SK-N-SH (cell line): ENCODE data around the gene AKAP6. TPM values are rescaled to one million over a fixed set of nuclear protein-coding genes. Genes with fewer than 3 reads are reported as not detected.

ENCODE experiments used
- CTCF ChIA-PET: fragments of 300-600, 350-600 bp; formaldehyde crosslinking; extraction: SDS; loops from one replicate; lab custom pipeline; 2021; lab: Yijun Ruan, JAX
- POLR2A ChIA-PET: fragments of 350-600 bp; sonication (Branson Sonifier 250); formaldehyde crosslinking; extraction: SDS; loops from one replicate; lab custom pipeline; 2020; ENCODE audit warnings: antibody characterized with exemption, inconsistent platforms; lab: Yijun Ruan, JAX
- DNase-seq: peaks from one replicate; pipeline ENCODE4 v3.0.0; 2012
- H2AFZ ChIP-seq: fragments of 200-600 bp; sonication (generic); 2 replicates; pipeline ENCODE4 v1.8.1; 2016; ENCODE audit warnings: antibody characterized with exemption, mild to moderate bottlenecking, low read depth
- H3F3A ChIP-seq: fragments of 200-600 bp; sonication (generic); replicated peaks from 2 replicates; pipeline ENCODE3; 2016; ENCODE audit warnings: antibody characterized with exemption, mild to moderate bottlenecking; ENCODE audit not compliant: insufficient read depth
- H3K27ac ChIP-seq, 2 experiments: fragments of 200-500 bp in 1 of 2; fragments of 200-600 bp in 1 of 2; sonication (Bioruptor generic) in 1 of 2; sonication (generic), shearing (Covaris generic) in 1 of 2; 2 replicates each; pipeline versions ENCODE4 v1.5.1 to v1.6.1; 2014 to 2016; ENCODE audit warnings: low read depth in 2 of 2, inconsistent platforms in 1 of 2, low read length in 1 of 2, mild to moderate bottlenecking in 1 of 2, mixed read lengths in 1 of 2
- H3K27me3 ChIP-seq: fragments of 200-600 bp; sonication (generic), shearing (Covaris generic); 2 replicates; pipeline ENCODE4 v1.6.1; 2016; ENCODE audit warnings: mixed run types; ENCODE audit not compliant: insufficient read depth
- H3K36me3 ChIP-seq, 2 experiments: fragments of 200-500 bp in 1 of 2; fragments of 200-600 bp in 1 of 2; sonication (Bioruptor generic) in 1 of 2; sonication (generic) in 1 of 2; replicated peaks in 1 of 2; 2 replicates each; pipeline versions ENCODE3 to v1.5.1; 2014 to 2016; ENCODE audit warnings: low read length in 1 of 2, mild to moderate bottlenecking in 1 of 2; ENCODE audit not compliant: insufficient read depth in 2 of 2, control insufficient read depth in 1 of 2
- H3K4me1 ChIP-seq, 2 experiments: fragments of 200-500 bp in 1 of 2; fragments of 200-600 bp in 1 of 2; sonication (Bioruptor generic) in 1 of 2; sonication (generic), shearing (Covaris generic) in 1 of 2; 2 replicates each; pipeline versions ENCODE4 v1.5.1 to v1.6.1; 2014 to 2016; ENCODE audit warnings: low read depth in 1 of 2, low read length in 1 of 2, mixed run types in 1 of 2; ENCODE audit not compliant: insufficient read depth in 2 of 2, control insufficient read depth in 1 of 2
- H3K4me2 ChIP-seq: fragments of 200-600 bp; sonication (generic), shearing (Covaris generic); 2 replicates; pipeline ENCODE4 v1.6.1; 2017; ENCODE audit warnings: mixed run types
- H3K4me3 ChIP-seq, 2 experiments: fragments of 200-500 bp in 1 of 2; fragments of 200-600 bp in 1 of 2; sonication (Bioruptor generic) in 1 of 2; sonication (generic), shearing (Covaris generic) in 1 of 2; 2 replicates each; pipeline versions ENCODE4 v1.5.1 to v1.8.1; 2014 to 2016; ENCODE audit warnings: low read depth in 2 of 2, inconsistent platforms in 1 of 2, low read length in 1 of 2, mild to moderate bottlenecking in 1 of 2, mixed read lengths in 1 of 2, moderate library complexity in 1 of 2
- H3K79me2 ChIP-seq: fragments of 200-600 bp; sonication (generic); 2 replicates; pipeline ENCODE4 v1.8.1; 2017; ENCODE audit warnings: mild to moderate bottlenecking; ENCODE audit not compliant: insufficient read depth
- H3K9ac ChIP-seq: fragments of 200-600 bp; sonication (generic); 2 replicates; pipeline ENCODE4 v1.6.1; 2017; ENCODE audit warnings: mixed run types
- H3K9me2 ChIP-seq: fragments of 200-600 bp; sonication (generic); 2 replicates; pipeline ENCODE4 v1.6.1; 2017; ENCODE audit warnings: mixed run types
- H3K9me3 ChIP-seq: fragments of 200-600 bp; sonication (generic); 2 replicates; pipeline ENCODE4 v1.6.1; 2017; ENCODE audit warnings: mixed run types, mild to moderate bottlenecking, moderate library complexity
- H4K20me1 ChIP-seq: fragments of 200-600 bp; sonication (generic); 2 replicates; pipeline ENCODE4 v1.6.1; 2017; ENCODE audit warnings: mild to moderate bottlenecking, mixed run types; ENCODE audit not compliant: insufficient read depth
- EZH2phosphoT487 ChIP-seq: fragments of 200-600 bp; sonication (generic); IDR thresholded peaks from 2 replicates; pipeline ENCODE4 v1.6.1; 2017; ENCODE audit warnings: low read depth, mixed run types, mild to moderate bottlenecking, antibody characterized with exemption, moderate library complexity, borderline replicate concordance
- FOSL2 ChIP-seq: IDR thresholded peaks from 2 replicates; pipeline ENCODE4 v1.4.0; 2012; ENCODE audit warnings: low read depth, mild to moderate bottlenecking, moderate library complexity, borderline replicate concordance
- FOXJ3 ChIP-seq: sonication (generic); formaldehyde crosslinking; IDR thresholded peaks from 2 replicates; pipeline ENCODE4 v1.5.1; 2020; ENCODE audit warnings: mild to moderate bottlenecking, missing genetic modification reagents
- GATA2 ChIP-seq: sonication (generic); formaldehyde crosslinking; IDR thresholded peaks from 2 replicates; pipeline ENCODE4 v1.5.0; 2020; ENCODE audit warnings: mild to moderate bottlenecking, missing genetic modification reagents
- MXI1 ChIP-seq: IDR thresholded peaks from 2 replicates; pipeline ENCODE4 v1.6.1; 2012; ENCODE audit warnings: mild to moderate bottlenecking, low read depth, low read length, improper control_type of control experiment
- NFIC ChIP-seq: IDR thresholded peaks from 2 replicates; pipeline ENCODE4 v1.4.0; 2012; ENCODE audit warnings: borderline replicate concordance
- NRF1 ChIP-seq: IDR thresholded peaks from 2 replicates; pipeline ENCODE4 v1.6.1; 2012; ENCODE audit warnings: low read depth, mild to moderate bottlenecking, low read length
- POLR2AphosphoS5 ChIP-seq: IDR thresholded peaks from 2 replicates; pipeline ENCODE4 v1.6.1; 2012; ENCODE audit warnings: low read depth, low read length
- TAF1 ChIP-seq: IDR thresholded peaks from 2 replicates; pipeline ENCODE4 v1.6.1; 2012; ENCODE audit warnings: low read depth, mild to moderate bottlenecking, low read length, moderate library complexity, borderline replicate concordance
- WGBS: methylation state at CpG from one replicate; pipeline ENCODE4 v1.1.6; 2017; ENCODE audit warnings: low lambda C conversion rate; 5-methylcytosine and 5-hydroxymethylcytosine counted together
- polyA plus RNA-seq, 3 experiments: library from polyadenylated mRNA; depleted of rRNA; stranded (reverse); fragments of >200 nt; gene quantifications; 2 replicates each; pipeline ENCODE4 v1.2.3, GENCODE V29; 2012
- TF ChIP-seq, protein P1 (sequence below): fragments of 150-350 bp; IDR thresholded peaks from 2 replicates; pipeline ENCODE4 v1.6.1; 2017; ENCODE audit warnings: antibody characterized with exemption, low read length, low read depth, borderline replicate concordance
- TF ChIP-seq, protein P2 (sequence below): IDR thresholded peaks from 2 replicates; pipeline ENCODE4 v1.4.0; 2012; ENCODE audit warnings: low read depth
- TF ChIP-seq, protein P3 (sequence below): IDR thresholded peaks from 2 replicates; pipeline ENCODE4 v1.4.0; 2012; ENCODE audit warnings: low read depth, borderline replicate concordance
- TF ChIP-seq, protein P4 (sequence below): fragments of 150-350 bp; IDR thresholded peaks from 2 replicates; pipeline ENCODE4 v1.6.1; 2016; ENCODE audit warnings: mild to moderate bottlenecking, low read depth, low read length
- TF ChIP-seq, protein P5 (sequence below): IDR thresholded peaks from 2 replicates; pipeline ENCODE4; 2012

AKAP6 gene
- polyA plus RNA-seq, 1 of the 3 experiments (the other 2 are of a cell fraction): 1.7 TPM

DNA sequence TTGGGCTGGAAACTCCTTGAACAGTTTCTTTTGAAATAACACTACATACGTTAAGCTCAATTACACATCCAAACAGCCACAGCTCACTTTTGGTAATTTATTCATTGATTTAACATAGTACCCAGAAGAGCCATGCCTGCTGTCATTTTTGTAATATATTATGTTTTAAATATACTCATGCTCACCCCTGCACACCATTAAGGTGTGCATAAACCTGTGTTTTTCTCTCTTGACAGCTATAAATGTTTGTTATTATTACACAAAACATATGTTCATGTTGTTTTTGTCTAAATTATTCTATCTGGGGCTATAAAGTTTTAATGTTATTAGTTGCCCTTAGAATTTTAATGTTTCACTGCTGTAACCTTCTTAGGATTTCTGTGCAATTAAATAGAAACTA is 296.1 kb downstream of the AKAP6 start:
- TF ChIP-seq, protein P1, sequence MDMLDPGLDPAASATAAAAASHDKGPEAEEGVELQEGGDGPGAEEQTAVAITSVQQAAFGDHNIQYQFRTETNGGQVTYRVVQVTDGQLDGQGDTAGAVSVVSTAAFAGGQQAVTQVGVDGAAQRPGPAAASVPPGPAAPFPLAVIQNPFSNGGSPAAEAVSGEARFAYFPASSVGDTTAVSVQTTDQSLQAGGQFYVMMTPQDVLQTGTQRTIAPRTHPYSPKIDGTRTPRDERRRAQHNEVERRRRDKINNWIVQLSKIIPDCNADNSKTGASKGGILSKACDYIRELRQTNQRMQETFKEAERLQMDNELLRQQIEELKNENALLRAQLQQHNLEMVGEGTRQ: no peak
- no peak for TF ChIP-seq FOXJ3 (CRISPR knock-in tag)
- TF ChIP-seq GATA2: no peak
- TF ChIP-seq NRF1: no peak
- TF ChIP-seq TAF1: no peak
- TF ChIP-seq EZH2phosphoT487: no peak
- TF ChIP-seq, protein P2, sequence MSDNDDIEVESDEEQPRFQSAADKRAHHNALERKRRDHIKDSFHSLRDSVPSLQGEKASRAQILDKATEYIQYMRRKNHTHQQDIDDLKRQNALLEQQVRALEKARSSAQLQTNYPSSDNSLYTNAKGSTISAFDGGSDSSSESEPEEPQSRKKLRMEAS: no peak
- no peak for TF ChIP-seq FOSL2
- TF ChIP-seq MXI1: no peak
- TF ChIP-seq POLR2AphosphoS5: no peak
- TF ChIP-seq NFIC: no peak
- TF ChIP-seq, protein P3, sequence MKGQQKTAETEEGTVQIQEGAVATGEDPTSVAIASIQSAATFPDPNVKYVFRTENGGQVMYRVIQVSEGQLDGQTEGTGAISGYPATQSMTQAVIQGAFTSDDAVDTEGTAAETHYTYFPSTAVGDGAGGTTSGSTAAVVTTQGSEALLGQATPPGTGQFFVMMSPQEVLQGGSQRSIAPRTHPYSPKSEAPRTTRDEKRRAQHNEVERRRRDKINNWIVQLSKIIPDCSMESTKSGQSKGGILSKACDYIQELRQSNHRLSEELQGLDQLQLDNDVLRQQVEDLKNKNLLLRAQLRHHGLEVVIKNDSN: no peak
- TF ChIP-seq, protein P4, sequence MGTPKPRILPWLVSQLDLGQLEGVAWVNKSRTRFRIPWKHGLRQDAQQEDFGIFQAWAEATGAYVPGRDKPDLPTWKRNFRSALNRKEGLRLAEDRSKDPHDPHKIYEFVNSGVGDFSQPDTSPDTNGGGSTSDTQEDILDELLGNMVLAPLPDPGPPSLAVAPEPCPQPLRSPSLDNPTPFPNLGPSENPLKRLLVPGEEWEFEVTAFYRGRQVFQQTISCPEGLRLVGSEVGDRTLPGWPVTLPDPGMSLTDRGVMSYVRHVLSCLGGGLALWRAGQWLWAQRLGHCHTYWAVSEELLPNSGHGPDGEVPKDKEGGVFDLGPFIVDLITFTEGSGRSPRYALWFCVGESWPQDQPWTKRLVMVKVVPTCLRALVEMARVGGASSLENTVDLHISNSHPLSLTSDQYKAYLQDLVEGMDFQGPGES: no peak
- TF ChIP-seq, protein P5, sequence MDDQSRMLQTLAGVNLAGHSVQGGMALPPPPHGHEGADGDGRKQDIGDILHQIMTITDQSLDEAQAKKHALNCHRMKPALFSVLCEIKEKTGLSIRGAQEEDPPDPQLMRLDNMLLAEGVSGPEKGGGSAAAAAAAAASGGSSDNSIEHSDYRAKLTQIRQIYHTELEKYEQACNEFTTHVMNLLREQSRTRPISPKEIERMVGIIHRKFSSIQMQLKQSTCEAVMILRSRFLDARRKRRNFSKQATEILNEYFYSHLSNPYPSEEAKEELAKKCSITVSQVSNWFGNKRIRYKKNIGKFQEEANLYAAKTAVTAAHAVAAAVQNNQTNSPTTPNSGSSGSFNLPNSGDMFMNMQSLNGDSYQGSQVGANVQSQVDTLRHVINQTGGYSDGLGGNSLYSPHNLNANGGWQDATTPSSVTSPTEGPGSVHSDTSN: no peak
- Histone ChIP-seq H3F3A (peaks cover 13% of the 10 kb centered on the region), H3K27me3 (no peaks in the 10 kb centered on the region), H2AFZ (no peak overlapping the region), H3K4me2 (no peak overlapping the region), H3K27ac (no peak overlapping the region), H3K9ac (no peak overlapping the region), H3K4me3 (no peak overlapping the region), H3K79me2 (no peaks in the 10 kb centered on the region), H3K36me3 (peaks cover 0 to 4% of the 10 kb centered on the region in 2 experiments), H3K4me1 (peaks cover 0 to 12% of the 10 kb centered on the region in 2 experiments; a peak in 2 of 4 replicates), H4K20me1 (no peaks in the 10 kb centered on the region), H3K9me2 (no peaks in the 10 kb centered on the region), H3K9me3 (no peaks in the 10 kb centered on the region)
- POLR2A ChIA-PET: no interaction called here
- no peak for DNase-seq
- CTCF ChIA-PET: no interaction called here
- 91% methylated on average over 1 of the region's 1 CpG for WGBS
